Duodenal mucosa (tissue), 2 donors: ENCODE measurements around the gene ARHGEF6.

Experiments used
- H3K27ac ChIP-seq: one replicate; pipeline ENCODE4 v1.7.0; 2013; ENCODE audit warnings: low read depth, low read length
- H3K27me3 ChIP-seq, 2 donors: one replicate each; pipeline ENCODE4 v1.7.0; 2013; ENCODE audit warnings: low read length in 2 of 2, control low read depth in 1 of 2; ENCODE audit not compliant: insufficient read depth in 2 of 2, control insufficient read depth in 1 of 2
- H3K36me3 ChIP-seq, 2 donors: one replicate each; pipeline ENCODE4 v1.7.0; 2013; ENCODE audit warnings: low read length in 2 of 2, control low read depth in 1 of 2; ENCODE audit not compliant: insufficient read depth in 2 of 2, control insufficient read depth in 1 of 2
- H3K4me1 ChIP-seq, 2 donors: one replicate each; pipeline ENCODE4 v1.7.0; 2013; ENCODE audit warnings: low read length in 2 of 2, control low read depth in 1 of 2; ENCODE audit not compliant: insufficient read depth in 2 of 2, control insufficient read depth in 1 of 2
- H3K4me3 ChIP-seq, 2 donors: one replicate each; pipeline ENCODE4 v1.7.0; 2013; ENCODE audit warnings: low read length in 2 of 2, low read depth in 1 of 2
- H3K9ac ChIP-seq, 2 donors: one replicate each; pipeline ENCODE4 v1.7.0; 2013; ENCODE audit warnings: low read length in 2 of 2, low read depth in 1 of 2
- H3K9me3 ChIP-seq, 2 donors: one replicate each; pipeline ENCODE4 v1.7.0; 2013; ENCODE audit warnings: low read length in 2 of 2, control low read depth in 1 of 2; ENCODE audit not compliant: control insufficient read depth in 1 of 2

ARHGEF6 gene

GRCh38 chrX:136629084-136629750, 151.5 kb downstream of the ARHGEF6 start:
- Histone ChIP-seq H3K4me3 (no peak overlapping the region), H3K36me3 (no peaks in the 10 kb centered on the region), H3K27me3 (no peaks in the 10 kb centered on the region), H3K4me1 (no peaks in the 10 kb centered on the region), H3K27ac (no peak overlapping the region), H3K9me3 (no peaks in the 10 kb centered on the region), H3K9ac (no peak overlapping the region)

GRCh38 chrX:136627409-136627808, 153.3 kb downstream of the ARHGEF6 start:
- no peaks in the 10 kb centered on the region for H3K27me3 ChIP-seq
- no peaks in the 10 kb centered on the region for H3K9me3 ChIP-seq
- no peak overlapping the region for H3K27ac ChIP-seq
- no peaks in the 10 kb centered on the region for H3K36me3 ChIP-seq
- no peaks in the 10 kb centered on the region for H3K4me1 ChIP-seq
- no peak overlapping the region for H3K9ac ChIP-seq
- H3K4me3 ChIP-seq, result no peak overlapping the region

GRCh38 chrX:136626891-136627290, 153.8 kb downstream of the ARHGEF6 start:
- H3K4me3 ChIP-seq, result no peak overlapping the region
- H3K27me3 ChIP-seq, result no peaks in the 10 kb centered on the region
- no peaks in the 10 kb centered on the region for H3K36me3 ChIP-seq
- no peak overlapping the region for H3K27ac ChIP-seq
- H3K4me1 ChIP-seq, result no peaks in the 10 kb centered on the region
- no peak overlapping the region for H3K9ac ChIP-seq
- H3K9me3 ChIP-seq, result no peaks in the 10 kb centered on the region

- Histone ChIP-seq H3K27me3 (no peaks in the 10 kb centered on the region), H3K36me3 (no peaks in the 10 kb centered on the region), H3K27ac (no peak overlapping the region), H3K4me1 (no peaks in the 10 kb centered on the region), H3K4me3 (no peak overlapping the region), H3K9me3 (no peaks in the 10 kb centered on the region), H3K9ac (no peak overlapping the region)
These were observed 154.5 kb downstream of the ARHGEF6 start for GRCh38 chrX:136626237-136626636.

- H3K9me3 ChIP-seq, result no peaks in the 10 kb centered on the region
- H3K27me3 ChIP-seq, result no peaks in the 10 kb centered on the region
These were observed 155.5 kb downstream of the ARHGEF6 start for GRCh38 chrX:136625246-136625645.

GRCh38 chrX:136623396-136623795, 157.3 kb downstream of the ARHGEF6 start:
- Histone ChIP-seq H3K4me1 (no peaks in the 10 kb centered on the region), H3K27me3 (no peaks in the 10 kb centered on the region), H3K9ac (no peak overlapping the region), H3K9me3 (no peaks in the 10 kb centered on the region), H3K4me3 (no peak overlapping the region), H3K27ac (no peak overlapping the region), H3K36me3 (no peaks in the 10 kb centered on the region)

More at GRCh38 chrX:136625246-136625645, 155.5 kb downstream of the ARHGEF6 start:
- Histone ChIP-seq H3K9ac (no peak overlapping the region), H3K36me3 (no peaks in the 10 kb centered on the region), H3K4me3 (no peak overlapping the region), H3K27ac (no peak overlapping the region), H3K4me1 (no peaks in the 10 kb centered on the region)

- no peaks in the 10 kb centered on the region for H3K27me3 ChIP-seq
- no peaks in the 10 kb centered on the region for H3K4me1 ChIP-seq
- no peaks in the 10 kb centered on the region for H3K36me3 ChIP-seq
- H3K9ac ChIP-seq, result no peak overlapping the region
- no peak overlapping the region for H3K4me3 ChIP-seq
- no peak overlapping the region for H3K27ac ChIP-seq
- no peaks in the 10 kb centered on the region for H3K9me3 ChIP-seq
These were observed 158.2 kb downstream of the ARHGEF6 start for GRCh38 chrX:136622568-136622967.

- no peak overlapping the region for H3K4me3 ChIP-seq
- H3K9ac ChIP-seq, result no peak overlapping the region
- H3K9me3 ChIP-seq, result no peaks in the 10 kb centered on the region
- no peak overlapping the region for H3K27ac ChIP-seq
- no peaks in the 10 kb centered on the region for H3K4me1 ChIP-seq
- H3K27me3 ChIP-seq, result no peaks in the 10 kb centered on the region
- no peaks in the 10 kb centered on the region for H3K36me3 ChIP-seq
These were observed 160.0 kb downstream of the ARHGEF6 start for GRCh38 chrX:136620780-136621179.

GRCh38 chrX:136619899-136620505, 160.7 kb downstream of the ARHGEF6 start:
- Histone ChIP-seq H3K4me3 (no peak overlapping the region), H3K9ac (no peak overlapping the region), H3K4me1 (no peaks in the 10 kb centered on the region), H3K36me3 (no peaks in the 10 kb centered on the region), H3K27ac (no peak overlapping the region), H3K27me3 (no peaks in the 10 kb centered on the region), H3K9me3 (no peaks in the 10 kb centered on the region)

GRCh38 chrX:136616987-136617685, 163.6 kb downstream of the ARHGEF6 start:
- no peaks in the 10 kb centered on the region for H3K9me3 ChIP-seq
- H3K4me1 ChIP-seq, result no peaks in the 10 kb centered on the region
- H3K9ac ChIP-seq, result no peak overlapping the region
- H3K27ac ChIP-seq, result no peak overlapping the region
- no peaks in the 10 kb centered on the region for H3K27me3 ChIP-seq
- no peak overlapping the region for H3K4me3 ChIP-seq
- H3K36me3 ChIP-seq, result no peaks in the 10 kb centered on the region
